Neural progenitor cell (in vitro differentiated cells): ENCODE data around the gene SCP2. TPM values are rescaled to one million over a fixed set of nuclear protein-coding genes. Genes with fewer than 3 reads are reported as not detected.

ENCODE experiments used
- DNase-seq: peaks from one replicate; pipeline ENCODE4 v3.0.0-alpha.2; 2016; ENCODE audit warnings: low spot score
- H2AFZ ChIP-seq: fragments of 200-600 bp; sonication (generic); replicated peaks from 2 replicates; pipeline ENCODE4 v1.6.1; 2016; ENCODE audit warnings: antibody characterized with exemption
- H3F3A ChIP-seq: fragments of 200-600 bp; sonication (generic); 2 replicates; pipeline ENCODE4 v1.6.1; 2016; ENCODE audit warnings: antibody characterized with exemption, low read depth
- H3K27ac ChIP-seq: fragments of 200-600 bp; sonication (generic); 2 replicates; pipeline ENCODE4 v1.5.1; 2016; ENCODE audit warnings: mild to moderate bottlenecking
- H3K27me3 ChIP-seq: fragments of 200-600 bp; sonication (generic); 2 replicates; pipeline ENCODE4 v1.6.1; 2016; ENCODE audit warnings: mild to moderate bottlenecking, moderate library complexity
- H3K36me3 ChIP-seq: fragments of 200-600 bp; sonication (generic); 2 replicates; pipeline ENCODE4 v1.5.1; 2016
- H3K4me1 ChIP-seq: fragments of 200-600 bp; sonication (generic); 2 replicates; pipeline ENCODE4 v1.6.1; 2016; ENCODE audit warnings: mixed run types
- H3K4me2 ChIP-seq: fragments of 200-600 bp; sonication (generic); 2 replicates; pipeline ENCODE4 v1.6.1; 2016
- H3K4me3 ChIP-seq: fragments of 200-600 bp; sonication (generic); 2 replicates; pipeline ENCODE4 v1.5.1; 2016
- H3K79me2 ChIP-seq: fragments of 200-600 bp; sonication (generic); 2 replicates; pipeline ENCODE4 v1.6.1; 2016; ENCODE audit warnings: low read depth
- H3K9ac ChIP-seq: fragments of 200-600 bp; sonication (generic); 2 replicates; pipeline ENCODE4 v1.6.1; 2016
- H3K9me3 ChIP-seq: fragments of 200-600 bp; sonication (generic); 2 replicates; pipeline ENCODE4 v1.5.1; 2016; ENCODE audit warnings: low read depth
- H4K20me1 ChIP-seq: fragments of 200-600 bp; sonication (generic); 2 replicates; pipeline ENCODE4 v1.6.1; 2016; ENCODE audit warnings: low read depth
- H3K27ac Mint-ChIP-seq: 3 replicates; pipeline ENCODE4 v1.8.0; 2021; ENCODE audit warnings: mixed read lengths
- H3K27me3 Mint-ChIP-seq: 2 replicates; pipeline ENCODE4 v1.8.0; 2022; ENCODE audit warnings: low read depth, mild to moderate bottlenecking, inconsistent platforms, moderate library complexity, mixed read lengths; ENCODE audit not compliant: insufficient read depth
- H3K36me3 Mint-ChIP-seq: 3 replicates; pipeline ENCODE4 v1.8.0; 2021; ENCODE audit warnings: mixed read lengths
- H3K4me1 Mint-ChIP-seq: 3 replicates; pipeline ENCODE4 v1.8.0; 2021; ENCODE audit warnings: mixed read lengths
- H3K4me3 Mint-ChIP-seq: 3 replicates; pipeline ENCODE4 v1.8.0; 2021; ENCODE audit warnings: mild to moderate bottlenecking, moderate library complexity, mixed read lengths
- H3K9me3 Mint-ChIP-seq: 3 replicates; pipeline ENCODE4 v1.8.0; 2020; ENCODE audit warnings: mixed read lengths
- CTCF ChIP-seq: fragments of 200-600 bp; sonication (generic); IDR thresholded peaks from 2 replicates; pipeline ENCODE4 v1.5.1; 2017; ENCODE audit warnings: antibody characterized with exemption, mild to moderate bottlenecking
- EZH2 ChIP-seq: fragments of 200-600 bp; sonication (generic); IDR thresholded peaks from 2 replicates; pipeline ENCODE4 v1.6.1; 2017; ENCODE audit warnings: antibody characterized with exemption, mild to moderate bottlenecking, moderate library complexity
- EZH2phosphoT487 ChIP-seq: fragments of 200-600 bp; sonication (generic); IDR thresholded peaks from 2 replicates; pipeline ENCODE4 v1.6.1; 2017; ENCODE audit warnings: antibody characterized with exemption
- total RNA-seq: library from RNA; depleted of rRNA; stranded (reverse); fragments of >200 nt; gene quantifications from 2 replicates; pipeline ENCODE4 v1.2.3, GENCODE V29; 2015; ENCODE audit warnings: low replicate concordance

Gene SCP2
- total RNA-seq, 1 donor from 2014 or later, result 101 TPM

GRCh38 chr1:53049574-53049967, 122.5 kb downstream of the SCP2 start:
- Histone ChIP-seq H3K27ac (no peak overlapping the region), H3K27me3 (no peaks in the 10 kb centered on the region), H3K4me3 (no peak overlapping the region), H3K4me1 (peaks cover 42% of the 10 kb centered on the region), H3F3A (no peaks in the 10 kb centered on the region), H3K36me3 (no peaks in the 10 kb centered on the region), H3K9me3 (no peaks in the 10 kb centered on the region), H3K79me2 (no peaks in the 10 kb centered on the region), H4K20me1 (no peaks in the 10 kb centered on the region), H3K9ac (no peak overlapping the region), H3K4me2 (no peak overlapping the region), H2AFZ (no peak overlapping the region)
- no peak for TF ChIP-seq EZH2phosphoT487
- TF ChIP-seq CTCF, result no peak
- no peak for TF ChIP-seq EZH2
- H3K4me3 Mint-ChIP-seq, result no peak overlapping the region
- H3K27ac Mint-ChIP-seq, result no peak overlapping the region
- peaks cover 45% of the 10 kb centered on the region for H3K4me1 Mint-ChIP-seq
- H3K36me3 Mint-ChIP-seq, result peaks cover 2% of the 10 kb centered on the region
- H3K27me3 Mint-ChIP-seq, result no peaks in the 10 kb centered on the region
- no peak for DNase-seq
- no peaks in the 10 kb centered on the region for H3K9me3 Mint-ChIP-seq

- TF ChIP-seq EZH2, result no peak
- no peak for TF ChIP-seq EZH2phosphoT487
- no peak for TF ChIP-seq CTCF
- H3K4me3 ChIP-seq, result no peak overlapping the region
- H3K4me1 Mint-ChIP-seq, result peaks cover 45% of the 10 kb centered on the region
- H3K27me3 ChIP-seq, result no peaks in the 10 kb centered on the region
- H3K4me1 ChIP-seq, result peaks cover 42% of the 10 kb centered on the region
- no peaks in the 10 kb centered on the region for H3K36me3 ChIP-seq
- H3K9me3 Mint-ChIP-seq, result no peaks in the 10 kb centered on the region
- no peaks in the 10 kb centered on the region for H3K27me3 Mint-ChIP-seq
- no peaks in the 10 kb centered on the region for H3K9me3 ChIP-seq
- no peak overlapping the region for H3K4me3 Mint-ChIP-seq
- no peak overlapping the region for H3K9ac ChIP-seq
- H2AFZ ChIP-seq, result no peak overlapping the region
- no peak for DNase-seq
- H3K27ac Mint-ChIP-seq, result no peak overlapping the region
- no peaks in the 10 kb centered on the region for H3K79me2 ChIP-seq
- H3F3A ChIP-seq, result no peaks in the 10 kb centered on the region
- H4K20me1 ChIP-seq, result no peaks in the 10 kb centered on the region
- no peak overlapping the region for H3K27ac ChIP-seq
- peaks cover 2% of the 10 kb centered on the region for H3K36me3 Mint-ChIP-seq
- no peak overlapping the region for H3K4me2 ChIP-seq
These were observed 123.2 kb downstream of the SCP2 start for GRCh38 chr1:53050310-53050709.

- Histone ChIP-seq H3K36me3 (no peaks in the 10 kb centered on the region), H3K79me2 (no peaks in the 10 kb centered on the region), H4K20me1 (no peaks in the 10 kb centered on the region), H3F3A (no peaks in the 10 kb centered on the region), H3K27ac (no peak overlapping the region), H3K9me3 (no peaks in the 10 kb centered on the region), H2AFZ (no peak overlapping the region), H3K4me1 (peaks cover 42% of the 10 kb centered on the region), H3K4me2 (no peak overlapping the region), H3K9ac (no peak overlapping the region), H3K27me3 (no peaks in the 10 kb centered on the region), H3K4me3 (no peak overlapping the region)
- Mint-ChIP-seq H3K9me3 (no peaks in the 10 kb centered on the region), H3K36me3 (peaks cover 2% of the 10 kb centered on the region), H3K27me3 (peaks cover 3% of the 10 kb centered on the region), H3K4me1 (peaks cover 42% of the 10 kb centered on the region), H3K27ac (no peak overlapping the region), H3K4me3 (no peak overlapping the region)
- TF ChIP-seq EZH2phosphoT487 (no peak), CTCF (no peak), EZH2 (no peak)
- no peak for DNase-seq
These were observed 124.6 kb downstream of the SCP2 start for GRCh38 chr1:53051676-53052075.
